Stomach (tissue), 9 donors: ENCODE results near the gene SETX. TPM values are rescaled to one million over a fixed set of nuclear protein-coding genes. Genes with fewer than 3 reads are reported as not detected.

Source experiments
- DNase-seq, 2 donors: peaks; one replicate each; pipeline versions ENCODE4 v3.0.0 to v3.0.0-alpha.2; 2013 to 2019
- H3K27ac ChIP-seq, 5 donors: fragments of 200-600 bp in 4 of 5; sonication (generic) in 4 of 5; one replicate each; pipeline ENCODE4 v1.5.1; 2013 to 2019; ENCODE audit warnings: mild to moderate bottlenecking in 1 of 5, moderate library complexity in 1 of 5
- H3K27me3 ChIP-seq, 3 donors: fragments of 200-600 bp; sonication (generic); one replicate each; pipeline ENCODE4 v1.5.1; 2017 to 2019; ENCODE audit warnings: mixed run types in 1 of 3
- H3K36me3 ChIP-seq, 4 donors: fragments of 200-600 bp; sonication (generic); 1 replicate in 3 of 4; 2 replicates in 1 of 4; pipeline ENCODE4 v1.5.1; 2016 to 2019
- H3K4me1 ChIP-seq, 4 donors: fragments of 200-600 bp; sonication (generic); one replicate each; pipeline ENCODE4 v1.5.1; 2016 to 2019
- H3K4me3 ChIP-seq, 4 donors: fragments of 200-600 bp; sonication (generic) in 3 of 4; one replicate each; pipeline ENCODE4 v1.5.1; 2016 to 2019; ENCODE audit warnings: mild to moderate bottlenecking in 1 of 4
- H3K9me3 ChIP-seq, 4 donors: fragments of 200-600 bp; sonication (generic); one replicate each; pipeline ENCODE4 v1.5.1; 2016 to 2019
- CTCF ChIP-seq, 7 experiments: fragments of 450-650 bp in 4 of 7; fragments of 200-600 bp in 3 of 7; sonication (generic) in 3 of 7; IDR thresholded peaks; one replicate each; pipeline ENCODE4 v1.5.1; 2016 to 2019; ENCODE audit warnings: antibody characterized with exemption in 7 of 7, control low read depth in 2 of 7, mild to moderate bottlenecking in 1 of 7
- EP300 ChIP-seq: sonication (generic); formaldehyde crosslinking; IDR thresholded peaks from one replicate; pipeline ENCODE4 v1.6.1; 2017; ENCODE audit warnings: antibody characterized with exemption
- POLR2A ChIP-seq, 4 donors: fragments of 450-650 bp; IDR thresholded peaks; one replicate each; pipeline ENCODE4 v1.6.1; 2016; ENCODE audit warnings: antibody characterized with exemption in 4 of 4, control low read depth in 2 of 4, mild to moderate bottlenecking in 1 of 4, moderate library complexity in 1 of 4
- POLR2AphosphoS5 ChIP-seq, 3 donors: sonication (generic); formaldehyde crosslinking; IDR thresholded peaks; one replicate each; pipeline ENCODE4 v1.6.1; 2016; ENCODE audit warnings: antibody characterized with exemption in 3 of 3
- WGBS, 5 donors: extraction: QIAGEN DNeasy Blood & Tissue Kit in 3 of 5; methylation state at CpG; one replicate each; pipeline versions ENCODE4 v1.1.5 to v1.1.7; 2013 to 2018; 5-methylcytosine and 5-hydroxymethylcytosine counted together
- intact Hi-C: fragments of 100-400 bp; cut with DNase I; formaldehyde crosslinking; loops from one replicate; pipeline ENCODE4 v1.15.1; 2023; ENCODE audit warnings: low total_unique reads
- polyA plus RNA-seq, 3 donors: library from polyadenylated mRNA; stranded (reverse); fragments of 200-250 nt; gene quantifications; one replicate each; pipeline ENCODE4 v1.2.3, GENCODE V29; 2013
- total RNA-seq, 5 donors: library from RNA; depleted of rRNA; stranded (reverse); fragments of >200 nt; gene quantifications; one replicate each; pipeline versions ENCODE4 v1.1.0 to v1.2.3, GENCODE V29; 2014 to 2016
- donor health status: healthy with polysubstance abuse.
- donor health status: Bipolar disorder and iron deficiency.
- donor health status: healthy.

The SETX gene
- total and polyA plus RNA-seq, 8 donors: 7.9 to 96.7 (median 34.6) TPM

GRCh38 chr9:132238992-132239391 is 115.8 kb downstream of the SETX start:
- H3K27me3 ChIP-seq: peaks cover 0 to 17% (median 3%) of the 10 kb centered on the region in 3 donors
- no peak overlapping the region for H3K4me3 ChIP-seq
- H3K27ac ChIP-seq: peak overlapping the region in 1 of 5 donors; percentile 5
- H3K9me3 ChIP-seq: no peaks in the 10 kb centered on the region
- no peak for TF ChIP-seq POLR2A (IDR thresholded peaks at IDR 0.05)
- no peak for TF ChIP-seq EP300
- TF ChIP-seq POLR2AphosphoS5 (IDR thresholded peaks at IDR 0.05): no peak
- TF ChIP-seq CTCF (IDR thresholded peaks at IDR 0.05): no peak
- intact Hi-C loops: loop anchor here (5.0 kb wide), 1 partner anchor 477 kb away; no protein-coding TSS in a partner anchor
- H3K4me1 ChIP-seq: peaks cover 11 to 43% (median 34%) of the 10 kb centered on the region in 4 donors
- 59 to 74% (median 67%) methylated on average over 9 to 19 of the region's 19 CpGs for WGBS, 5 donors
- H3K36me3 ChIP-seq: no peaks in the 10 kb centered on the region
- DNase-seq: no peak

- 70 to 81% (median 77%) methylated on average over 13 to 22 of the region's 22 CpGs for WGBS, 5 donors
- TF ChIP-seq POLR2AphosphoS5 (IDR thresholded peaks at IDR 0.05): no peak
- no peak for TF ChIP-seq CTCF (IDR thresholded peaks at IDR 0.05)
- TF ChIP-seq POLR2A (IDR thresholded peaks at IDR 0.05): no peak
- TF ChIP-seq EP300: no peak
- Histone ChIP-seq H3K4me3 (no peak overlapping the region), H3K27me3 (peaks cover 0 to 20% (median 3%) of the 10 kb centered on the region in 3 donors), H3K36me3 (no peaks in the 10 kb centered on the region), H3K9me3 (no peaks in the 10 kb centered on the region), H3K4me1 (peaks cover 11 to 38% (median 32%) of the 10 kb centered on the region in 4 donors), H3K27ac (no peak overlapping the region)
- intact Hi-C loops: loop anchor here (5.0 kb wide), 1 partner anchor 476 kb away; no protein-coding TSS in a partner anchor
- no peak for DNase-seq
Measured at GRCh38 chr9:132238026-132238972, 116.5 kb downstream of the SETX start.

GRCh38 chr9:132237481-132237880 is 117.3 kb downstream of the SETX start:
- peaks cover 8 to 30% (median 25%) of the 10 kb centered on the region in 4 donors for H3K4me1 ChIP-seq
- TF ChIP-seq POLR2A (IDR thresholded peaks at IDR 0.05) (no peak), POLR2AphosphoS5 (IDR thresholded peaks at IDR 0.05) (no peak), EP300 (no peak), CTCF (IDR thresholded peaks at IDR 0.05) (no peak)
- intact Hi-C loops: loop anchor here (5.0 kb wide), 1 partner anchor 475 kb away; no protein-coding TSS in a partner anchor
- WGBS, 5 donors: 69 to 78% (median 73%) methylated on average over 9 of the region's 9 CpGs
- no peaks in the 10 kb centered on the region for H3K36me3 ChIP-seq
- H3K27me3 ChIP-seq: peaks cover 0 to 28% (median 3%) of the 10 kb centered on the region in 3 donors
- H3K27ac ChIP-seq: no peak overlapping the region
- no peaks in the 10 kb centered on the region for H3K9me3 ChIP-seq
- H3K4me3 ChIP-seq: no peak overlapping the region
- no peak for DNase-seq

- DNase-seq: no peak
- H3K4me1 ChIP-seq: peaks cover 6 to 28% (median 23%) of the 10 kb centered on the region in 4 donors
- H3K4me3 ChIP-seq: no peak overlapping the region
- WGBS, 5 donors: 47 to 67% (median 49%) methylated on average over 12 to 18 of the region's 18 CpGs
- H3K27ac ChIP-seq: no peak overlapping the region
- H3K36me3 ChIP-seq: no peaks in the 10 kb centered on the region
- intact Hi-C loops: loop anchor here (5.0 kb wide), 1 partner anchor 474 kb away; no protein-coding TSS in a partner anchor
- no peak for TF ChIP-seq POLR2AphosphoS5 (IDR thresholded peaks at IDR 0.05)
- no peak for TF ChIP-seq POLR2A (IDR thresholded peaks at IDR 0.05)
- TF ChIP-seq EP300: no peak
- TF ChIP-seq CTCF (IDR thresholded peaks at IDR 0.05): peak in 1 of 7 experiments; percentile 47
- H3K9me3 ChIP-seq: no peaks in the 10 kb centered on the region
- peaks cover 0 to 35% (median 3%) of the 10 kb centered on the region in 3 donors for H3K27me3 ChIP-seq
Measured at GRCh38 chr9:132236662-132237311, 118.0 kb downstream of the SETX start.
